Measurements from ENCODE around the gene RRP9.

RRP9 gene

DNA sequence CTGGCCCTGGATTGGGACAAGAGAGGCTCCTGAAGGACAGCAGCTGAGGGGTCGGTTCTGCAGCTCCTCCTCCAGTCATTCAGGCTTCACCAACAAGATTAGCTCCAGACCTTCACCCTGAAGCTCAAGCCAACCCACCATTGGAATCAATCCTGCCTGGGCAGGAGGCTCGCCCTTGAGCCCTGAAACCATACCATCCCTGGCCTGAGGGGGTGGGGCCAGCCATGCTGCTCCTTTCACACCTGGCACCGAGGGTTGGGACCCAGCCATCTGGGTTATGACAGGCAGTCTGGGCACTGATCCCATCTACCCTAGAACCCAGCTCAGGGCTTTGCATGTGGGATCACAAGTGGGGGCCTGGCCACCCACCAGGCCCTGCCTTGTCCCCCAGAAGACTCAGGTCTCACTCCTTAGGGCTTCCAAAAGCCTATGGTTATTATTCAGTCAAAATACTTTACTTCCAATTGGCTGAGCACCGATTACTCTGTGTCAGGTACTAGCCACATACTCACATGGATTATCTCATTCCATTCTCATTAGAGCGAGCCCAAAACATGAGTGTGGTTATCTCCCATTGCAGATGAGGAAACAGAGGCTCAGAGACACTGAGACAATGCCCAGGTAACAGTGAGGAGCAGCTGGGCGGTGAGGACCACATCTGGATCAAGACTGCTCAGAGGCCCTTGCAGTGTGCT, 29.0 kb upstream of the RRP9 start:
- DNase-seq: no peak

DNA sequence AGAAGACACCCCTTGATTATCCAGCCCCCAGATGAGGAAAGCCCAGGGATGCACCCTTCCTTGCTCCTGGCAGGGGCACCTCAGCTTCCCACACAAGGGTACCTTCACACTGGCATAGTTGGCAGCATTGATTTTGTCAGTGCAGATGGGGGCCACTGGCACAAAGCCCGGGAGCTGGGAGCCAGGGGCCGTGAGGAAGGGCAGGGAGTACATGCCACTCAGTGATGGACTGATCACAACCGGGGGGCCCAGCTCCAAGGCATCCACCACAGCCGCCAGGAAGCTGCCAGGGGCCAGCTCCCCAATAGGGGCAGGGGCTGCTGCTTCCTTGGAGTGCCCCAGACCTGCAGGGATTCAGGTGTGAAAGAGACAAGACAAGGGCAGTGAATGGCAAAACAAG, 28.1 kb upstream of the RRP9 start:
- DNase-seq: no peak

DNA sequence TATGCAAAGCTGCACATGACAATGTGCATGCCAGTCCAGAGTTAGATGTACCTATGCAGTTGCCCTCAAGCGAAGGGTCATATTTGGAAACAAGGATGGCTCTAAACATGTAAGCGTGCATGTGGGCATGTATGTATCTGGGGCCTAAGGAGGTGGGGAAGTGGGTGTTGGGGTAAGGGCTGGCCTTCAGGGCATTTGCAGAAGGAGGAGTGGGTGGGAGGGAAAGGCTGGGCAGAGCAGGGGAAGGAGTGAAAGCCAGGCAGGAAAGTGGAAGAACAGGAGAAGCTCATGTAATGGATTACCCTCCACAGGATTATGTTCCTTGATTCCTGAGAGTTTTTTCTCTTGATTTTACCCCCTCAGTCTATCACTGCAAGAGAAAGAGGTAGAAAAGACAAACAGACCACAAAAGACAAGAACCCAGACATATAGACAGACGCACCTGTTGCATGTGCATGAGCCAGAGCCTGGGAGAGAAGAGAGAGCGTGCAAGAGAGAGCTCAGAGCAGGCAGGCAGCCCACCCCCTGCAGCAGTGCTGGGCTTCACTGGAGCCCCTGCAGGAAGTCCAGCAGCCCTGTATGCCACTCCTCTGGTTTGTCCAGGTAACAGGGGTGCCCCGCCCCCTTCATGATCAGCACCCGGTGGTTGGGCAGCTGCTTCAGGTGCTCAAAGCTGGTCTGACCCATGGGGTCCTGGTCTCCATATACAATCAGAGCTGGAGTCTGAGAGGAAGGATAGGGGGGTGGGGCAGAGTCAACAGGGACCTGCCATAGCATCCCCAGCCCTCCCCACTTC, 27.4 kb upstream of the RRP9 start:
- DNase-seq: no peak

DNA sequence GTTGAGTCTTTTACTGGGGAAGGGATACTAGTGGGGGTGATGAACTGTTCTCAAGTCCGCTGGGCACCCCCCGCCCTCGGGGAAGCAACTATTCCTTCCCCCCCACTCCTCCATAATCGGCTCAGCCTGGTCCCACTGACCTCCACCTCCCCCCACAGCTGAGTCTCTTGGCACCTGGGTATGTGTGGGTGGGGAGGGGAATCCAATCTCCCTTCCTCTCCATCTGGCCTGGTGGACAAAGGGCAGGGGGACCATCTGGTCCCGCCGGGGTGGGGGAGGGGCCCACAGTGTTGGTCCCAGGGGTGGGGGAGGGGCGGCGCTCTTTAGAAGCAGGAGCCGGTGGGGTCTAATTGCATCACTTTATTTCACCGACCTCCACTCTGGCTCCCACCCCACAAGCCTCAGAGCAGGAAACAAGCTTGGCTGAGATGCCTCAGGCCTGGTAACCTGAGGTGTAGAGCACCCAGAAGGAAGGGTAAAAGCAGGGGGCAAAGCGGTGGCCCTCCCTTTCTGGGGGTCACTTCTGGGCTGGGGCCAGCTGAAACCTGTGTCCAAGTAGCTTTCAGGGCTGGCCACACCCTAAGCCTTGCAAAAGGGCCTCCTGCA, 26.6 kb upstream of the RRP9 start:
- no peak for DNase-seq

GRCh38 chr3:51967384-51968169, 25.9 kb upstream of the RRP9 start, which contains the start of gene PCBP4:
Gene PCBP4 (minus strand): TSS chr3:51967454. CDS start chr3:51961240, 6,214 bp downstream.
- peak in 1 of 2 experiments; percentile 63 for DNase-seq

DNA sequence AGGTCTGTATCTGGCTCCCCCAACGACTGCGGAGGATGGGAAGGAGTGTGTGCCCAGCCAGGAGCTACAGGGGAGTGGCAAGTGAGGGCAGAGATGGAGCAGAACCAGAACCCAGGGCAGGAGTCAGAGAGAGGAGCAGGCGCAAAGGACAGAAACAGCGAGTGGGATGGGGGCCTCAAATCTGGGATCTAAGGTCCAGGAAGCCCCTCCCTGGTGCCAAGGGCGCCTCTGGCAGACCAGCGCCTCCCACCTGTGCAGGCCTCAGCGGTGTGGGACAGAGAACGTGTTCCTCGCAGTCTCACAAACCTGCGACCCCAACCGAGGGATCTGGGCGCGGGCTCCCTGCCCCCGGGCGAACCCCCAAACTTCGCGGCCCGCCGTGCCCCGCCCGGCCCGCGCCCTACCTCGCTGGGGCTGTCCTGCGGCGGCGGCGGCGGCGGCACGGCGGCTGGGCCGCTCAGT, 25.2 kb upstream of the RRP9 start:
- no peak for DNase-seq

GRCh38 chr3:51966486-51966885, 24.8 kb upstream of the RRP9 start:
- DNase-seq: no peak

GRCh38 chr3:51966016-51966415, 24.3 kb upstream of the RRP9 start:
- DNase-seq: no peak

- no peak for DNase-seq
Observed at GRCh38 chr3:51964521-51964920, 22.8 kb upstream of the RRP9 start.

- DNase-seq: no peak
Observed at GRCh38 chr3:51963951-51964451, 22.3 kb upstream of the RRP9 start.

DNA sequence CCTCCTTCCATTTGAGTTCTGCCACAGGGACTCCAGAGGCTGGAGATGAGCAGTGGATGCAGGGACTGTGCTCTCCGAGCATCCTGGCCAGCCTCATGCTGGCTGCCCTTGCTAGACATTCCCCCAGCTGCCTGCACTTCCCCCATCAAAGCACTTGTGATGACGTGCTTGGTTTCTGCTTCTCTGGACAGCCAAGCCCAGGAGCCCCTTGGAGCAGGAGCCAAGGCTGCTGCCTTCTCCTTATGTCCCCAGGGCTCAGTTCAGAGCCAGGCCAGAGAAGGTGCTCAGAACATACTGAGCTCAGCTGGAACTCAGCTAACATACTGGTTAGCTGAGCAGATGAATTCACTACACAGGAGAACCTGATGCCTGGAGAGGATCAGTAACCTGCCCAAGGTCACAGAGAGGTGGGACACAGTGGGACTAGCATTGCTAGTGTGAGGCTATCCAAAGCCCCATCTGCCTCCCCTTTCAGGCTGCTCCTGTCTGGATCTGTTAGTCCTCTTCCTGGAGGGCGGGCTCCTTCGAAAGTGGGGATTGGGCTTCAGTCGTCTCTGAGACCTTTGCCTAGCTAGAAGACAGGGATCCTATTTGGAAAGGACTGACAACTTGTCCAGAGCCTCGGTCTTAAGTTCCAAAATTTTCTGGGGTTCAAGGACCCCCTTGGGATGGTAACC, 21.3 kb upstream of the RRP9 start:
- DNase-seq: no peak

DNA sequence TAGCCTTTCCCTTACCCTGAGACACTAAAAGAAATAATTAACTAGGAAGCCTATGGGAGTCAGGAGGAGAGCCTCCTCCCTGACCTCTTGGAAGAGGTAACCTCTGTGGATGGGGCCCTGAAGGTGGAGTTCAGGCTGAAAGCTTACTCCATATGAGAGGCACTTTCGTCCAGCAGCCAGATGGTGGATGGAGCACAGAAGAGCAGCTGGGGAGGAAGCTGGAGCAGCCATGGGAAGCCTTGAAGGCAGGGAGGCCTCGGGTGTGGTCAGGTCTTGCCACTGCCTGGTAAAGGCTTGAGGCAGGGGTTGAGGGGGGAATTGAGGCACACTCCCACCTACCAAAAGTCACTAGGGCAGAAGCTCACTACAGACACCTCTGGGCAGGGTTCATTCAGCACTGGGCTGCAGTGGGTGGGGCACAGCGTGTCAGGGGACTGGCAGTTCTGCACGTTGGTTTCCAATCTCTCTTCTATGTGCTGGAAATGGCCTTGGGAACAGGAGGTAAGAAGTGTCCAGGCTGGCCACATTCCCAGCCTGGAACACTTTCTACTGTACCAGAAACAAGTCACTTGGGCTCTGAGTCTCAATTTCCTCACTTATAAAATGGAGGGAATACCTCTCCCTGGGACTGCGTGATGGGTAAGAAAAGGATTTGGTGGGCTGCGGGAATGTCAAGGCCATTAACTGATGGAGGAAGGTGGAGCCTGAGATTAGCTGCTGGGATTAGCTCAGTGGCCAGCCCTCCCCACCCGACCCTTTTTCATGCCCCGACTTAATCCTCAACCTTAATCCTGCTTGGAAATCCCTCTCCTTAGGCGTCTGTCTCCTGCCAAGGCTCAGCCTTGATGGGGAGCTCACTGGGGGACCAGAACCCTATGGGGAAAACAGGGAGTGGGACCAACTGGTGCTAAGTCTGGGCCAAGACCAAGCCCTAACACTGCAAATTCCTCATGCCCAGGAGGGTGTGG, 20.2 kb upstream of the RRP9 start:
- no peak for DNase-seq

- no peak for DNase-seq
Observed at GRCh38 chr3:51961011-51961410, 19.3 kb upstream of the RRP9 start.

- DNase-seq: no peak
Observed at GRCh38 chr3:51960386-51960785, 18.7 kb upstream of the RRP9 start.

DNA sequence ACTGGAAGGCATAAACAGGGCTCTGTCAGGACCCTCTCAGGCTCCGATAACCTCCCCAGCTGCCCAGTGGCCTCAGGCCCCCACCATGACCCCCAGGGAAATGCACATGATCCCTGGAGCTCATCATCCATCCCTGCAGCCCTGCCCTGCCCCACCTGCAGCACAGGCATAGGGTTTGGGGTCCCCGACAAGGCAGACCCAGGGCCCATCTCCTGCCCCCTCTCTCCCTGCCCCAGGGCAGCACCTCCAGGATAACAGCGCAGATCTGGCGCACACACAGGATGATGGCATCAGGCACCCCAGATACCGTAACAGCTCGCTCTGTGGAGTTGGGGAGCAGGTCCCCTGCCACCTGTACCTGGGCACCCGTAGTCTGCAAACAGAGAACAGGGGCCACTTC, 17.9 kb upstream of the RRP9 start:
- DNase-seq: no peak

DNA sequence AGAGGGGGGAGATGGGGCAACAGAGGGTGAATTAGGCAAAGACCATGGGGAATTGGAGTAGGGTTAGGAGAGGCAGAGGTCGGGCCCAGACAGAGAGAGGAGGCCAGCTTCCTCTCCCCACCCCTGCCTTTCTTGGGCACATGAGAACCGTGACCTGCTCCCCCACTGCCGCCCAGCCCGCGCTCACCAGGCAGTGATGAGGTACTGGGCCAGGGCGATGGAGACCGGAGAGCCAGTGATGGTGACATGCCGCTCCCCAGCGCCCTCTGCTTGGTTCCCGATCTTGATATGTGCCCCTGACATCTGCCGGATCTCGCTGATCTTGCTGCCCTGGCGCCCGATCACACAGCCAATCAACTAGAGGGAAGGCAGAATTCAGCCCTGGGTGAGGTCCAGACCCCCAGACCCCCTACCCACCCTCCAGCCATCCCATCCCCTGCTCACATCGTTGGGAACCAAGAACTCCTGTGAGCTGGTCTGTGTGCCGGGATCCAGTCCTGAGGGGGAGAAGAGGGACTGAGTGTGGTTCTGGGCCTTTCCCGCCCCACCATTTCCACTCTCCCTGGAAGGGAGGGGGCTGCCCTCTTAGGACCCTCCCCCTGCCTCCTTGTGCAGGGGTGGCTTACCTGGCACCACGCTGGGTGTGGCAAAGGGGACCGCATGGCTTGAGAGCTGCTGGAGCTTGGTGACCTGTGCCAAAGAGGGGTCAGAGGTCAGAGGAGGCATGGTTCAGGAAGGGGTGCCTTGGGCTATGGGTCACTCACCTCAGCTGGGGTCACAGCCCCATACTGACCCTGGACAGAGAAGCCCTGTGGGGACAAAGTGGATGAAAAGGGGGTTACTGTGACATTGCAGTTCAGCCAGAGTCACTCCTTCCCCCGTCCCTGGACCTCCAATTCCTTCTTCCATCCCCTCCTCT, 17.2 kb upstream of the RRP9 start:
- no peak for DNase-seq

DNA sequence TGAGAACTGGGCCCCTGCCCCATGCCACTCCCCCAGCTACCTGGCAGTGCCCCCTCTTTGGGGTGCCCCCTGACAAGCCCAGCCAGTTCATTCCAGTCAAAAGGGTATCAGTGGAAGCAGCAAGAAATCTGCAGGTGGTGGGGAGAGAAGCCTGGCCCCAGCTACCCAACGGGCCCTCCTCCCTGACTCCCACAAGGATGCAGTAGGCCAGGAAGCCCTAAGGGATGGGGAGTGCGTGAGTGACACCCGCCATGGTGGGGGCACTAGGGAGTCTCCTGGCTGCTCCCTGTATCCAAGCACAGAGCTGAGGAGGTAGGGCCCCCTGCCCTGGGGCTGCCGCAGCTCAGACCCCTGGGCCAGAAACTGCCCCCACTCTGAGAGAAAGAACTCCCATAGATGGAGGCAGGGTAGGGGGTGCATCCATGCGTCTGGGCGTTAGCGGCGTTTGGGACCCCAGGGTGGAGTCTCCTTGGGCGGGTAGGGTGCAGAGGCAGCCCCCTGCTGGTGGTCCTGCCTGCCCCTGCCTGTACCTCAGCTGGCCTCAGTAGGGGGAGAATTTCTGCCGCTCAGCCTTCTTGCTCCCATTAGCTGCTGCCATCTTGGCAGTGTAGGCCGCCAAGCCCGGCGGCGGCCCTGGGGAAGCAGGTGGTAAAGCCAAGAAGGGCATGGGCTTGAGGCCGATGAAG, 16.0 kb upstream of the RRP9 start:
- no peak for DNase-seq

GRCh38 chr3:51955893-51956770, 14.4 kb upstream of the RRP9 start:
- DNase-seq: peak; percentile 61 to 66
